ENCODE measurements around the gene NOTUM. TPM values are rescaled to one million over a fixed set of nuclear protein-coding genes. Genes with fewer than 3 reads are reported as not detected.
A peak's percentile ranks its signal among the peaks of the same experiment; 100 is the strongest.

Gene NOTUM
- total and polyA plus RNA-seq, 9 of the 15 experiments (the other 6 are each of a cell fraction or from before 2014, with no cell fraction given), result 0.03 to 14.0 (median 4.1) TPM

DNA sequence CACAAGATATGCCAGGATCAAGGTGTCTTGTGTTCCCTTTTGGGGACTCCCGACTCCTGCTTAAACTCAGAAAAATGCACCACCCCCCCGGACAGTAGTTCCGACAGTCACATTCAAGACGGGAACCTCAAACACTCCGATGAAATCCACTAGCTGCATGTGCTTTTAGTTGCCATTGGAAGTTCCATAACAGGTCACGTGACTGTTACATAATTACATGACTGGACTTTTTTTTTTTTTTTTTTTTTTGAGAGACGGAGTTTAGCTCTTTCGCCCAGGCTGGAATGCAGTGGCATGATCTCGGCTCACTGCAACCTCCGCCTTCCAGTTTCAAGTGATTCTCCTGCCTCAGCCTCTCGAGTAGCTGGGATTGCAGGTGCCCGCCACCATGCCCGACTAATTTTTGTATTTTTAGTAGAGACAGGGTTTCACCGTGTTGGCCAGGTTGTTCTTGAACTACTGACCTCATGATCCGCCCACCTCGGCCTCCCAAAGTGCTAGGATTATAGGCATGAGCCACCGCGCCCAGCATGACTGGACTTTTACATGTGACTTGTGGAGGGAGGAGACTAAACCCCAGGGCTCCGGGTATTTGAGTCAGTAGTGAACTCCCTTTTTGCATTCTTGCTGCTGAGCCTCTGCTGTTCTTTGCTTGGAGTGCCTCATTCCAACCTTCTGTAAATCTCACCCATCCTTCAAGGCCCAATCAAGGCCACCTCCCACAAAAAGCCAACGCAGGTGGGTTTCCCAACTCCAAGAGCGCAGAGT is 44.6 kb downstream of the NOTUM start (continued):
- TF ChIP-seq ZNF695 (CRISPR knock-in tag; IDR thresholded peaks at IDR 0.05) (no peak), BRD4 (IDR thresholded peaks at IDR 0.05) (no peak), ZNF57 (CRISPR knock-in tag; IDR thresholded peaks at IDR 0.05) (no peak), CHCHD3 (CRISPR knock-in tag; IDR thresholded peaks at IDR 0.05) (no peak)
- TF ChIP-seq, protein P1, sequence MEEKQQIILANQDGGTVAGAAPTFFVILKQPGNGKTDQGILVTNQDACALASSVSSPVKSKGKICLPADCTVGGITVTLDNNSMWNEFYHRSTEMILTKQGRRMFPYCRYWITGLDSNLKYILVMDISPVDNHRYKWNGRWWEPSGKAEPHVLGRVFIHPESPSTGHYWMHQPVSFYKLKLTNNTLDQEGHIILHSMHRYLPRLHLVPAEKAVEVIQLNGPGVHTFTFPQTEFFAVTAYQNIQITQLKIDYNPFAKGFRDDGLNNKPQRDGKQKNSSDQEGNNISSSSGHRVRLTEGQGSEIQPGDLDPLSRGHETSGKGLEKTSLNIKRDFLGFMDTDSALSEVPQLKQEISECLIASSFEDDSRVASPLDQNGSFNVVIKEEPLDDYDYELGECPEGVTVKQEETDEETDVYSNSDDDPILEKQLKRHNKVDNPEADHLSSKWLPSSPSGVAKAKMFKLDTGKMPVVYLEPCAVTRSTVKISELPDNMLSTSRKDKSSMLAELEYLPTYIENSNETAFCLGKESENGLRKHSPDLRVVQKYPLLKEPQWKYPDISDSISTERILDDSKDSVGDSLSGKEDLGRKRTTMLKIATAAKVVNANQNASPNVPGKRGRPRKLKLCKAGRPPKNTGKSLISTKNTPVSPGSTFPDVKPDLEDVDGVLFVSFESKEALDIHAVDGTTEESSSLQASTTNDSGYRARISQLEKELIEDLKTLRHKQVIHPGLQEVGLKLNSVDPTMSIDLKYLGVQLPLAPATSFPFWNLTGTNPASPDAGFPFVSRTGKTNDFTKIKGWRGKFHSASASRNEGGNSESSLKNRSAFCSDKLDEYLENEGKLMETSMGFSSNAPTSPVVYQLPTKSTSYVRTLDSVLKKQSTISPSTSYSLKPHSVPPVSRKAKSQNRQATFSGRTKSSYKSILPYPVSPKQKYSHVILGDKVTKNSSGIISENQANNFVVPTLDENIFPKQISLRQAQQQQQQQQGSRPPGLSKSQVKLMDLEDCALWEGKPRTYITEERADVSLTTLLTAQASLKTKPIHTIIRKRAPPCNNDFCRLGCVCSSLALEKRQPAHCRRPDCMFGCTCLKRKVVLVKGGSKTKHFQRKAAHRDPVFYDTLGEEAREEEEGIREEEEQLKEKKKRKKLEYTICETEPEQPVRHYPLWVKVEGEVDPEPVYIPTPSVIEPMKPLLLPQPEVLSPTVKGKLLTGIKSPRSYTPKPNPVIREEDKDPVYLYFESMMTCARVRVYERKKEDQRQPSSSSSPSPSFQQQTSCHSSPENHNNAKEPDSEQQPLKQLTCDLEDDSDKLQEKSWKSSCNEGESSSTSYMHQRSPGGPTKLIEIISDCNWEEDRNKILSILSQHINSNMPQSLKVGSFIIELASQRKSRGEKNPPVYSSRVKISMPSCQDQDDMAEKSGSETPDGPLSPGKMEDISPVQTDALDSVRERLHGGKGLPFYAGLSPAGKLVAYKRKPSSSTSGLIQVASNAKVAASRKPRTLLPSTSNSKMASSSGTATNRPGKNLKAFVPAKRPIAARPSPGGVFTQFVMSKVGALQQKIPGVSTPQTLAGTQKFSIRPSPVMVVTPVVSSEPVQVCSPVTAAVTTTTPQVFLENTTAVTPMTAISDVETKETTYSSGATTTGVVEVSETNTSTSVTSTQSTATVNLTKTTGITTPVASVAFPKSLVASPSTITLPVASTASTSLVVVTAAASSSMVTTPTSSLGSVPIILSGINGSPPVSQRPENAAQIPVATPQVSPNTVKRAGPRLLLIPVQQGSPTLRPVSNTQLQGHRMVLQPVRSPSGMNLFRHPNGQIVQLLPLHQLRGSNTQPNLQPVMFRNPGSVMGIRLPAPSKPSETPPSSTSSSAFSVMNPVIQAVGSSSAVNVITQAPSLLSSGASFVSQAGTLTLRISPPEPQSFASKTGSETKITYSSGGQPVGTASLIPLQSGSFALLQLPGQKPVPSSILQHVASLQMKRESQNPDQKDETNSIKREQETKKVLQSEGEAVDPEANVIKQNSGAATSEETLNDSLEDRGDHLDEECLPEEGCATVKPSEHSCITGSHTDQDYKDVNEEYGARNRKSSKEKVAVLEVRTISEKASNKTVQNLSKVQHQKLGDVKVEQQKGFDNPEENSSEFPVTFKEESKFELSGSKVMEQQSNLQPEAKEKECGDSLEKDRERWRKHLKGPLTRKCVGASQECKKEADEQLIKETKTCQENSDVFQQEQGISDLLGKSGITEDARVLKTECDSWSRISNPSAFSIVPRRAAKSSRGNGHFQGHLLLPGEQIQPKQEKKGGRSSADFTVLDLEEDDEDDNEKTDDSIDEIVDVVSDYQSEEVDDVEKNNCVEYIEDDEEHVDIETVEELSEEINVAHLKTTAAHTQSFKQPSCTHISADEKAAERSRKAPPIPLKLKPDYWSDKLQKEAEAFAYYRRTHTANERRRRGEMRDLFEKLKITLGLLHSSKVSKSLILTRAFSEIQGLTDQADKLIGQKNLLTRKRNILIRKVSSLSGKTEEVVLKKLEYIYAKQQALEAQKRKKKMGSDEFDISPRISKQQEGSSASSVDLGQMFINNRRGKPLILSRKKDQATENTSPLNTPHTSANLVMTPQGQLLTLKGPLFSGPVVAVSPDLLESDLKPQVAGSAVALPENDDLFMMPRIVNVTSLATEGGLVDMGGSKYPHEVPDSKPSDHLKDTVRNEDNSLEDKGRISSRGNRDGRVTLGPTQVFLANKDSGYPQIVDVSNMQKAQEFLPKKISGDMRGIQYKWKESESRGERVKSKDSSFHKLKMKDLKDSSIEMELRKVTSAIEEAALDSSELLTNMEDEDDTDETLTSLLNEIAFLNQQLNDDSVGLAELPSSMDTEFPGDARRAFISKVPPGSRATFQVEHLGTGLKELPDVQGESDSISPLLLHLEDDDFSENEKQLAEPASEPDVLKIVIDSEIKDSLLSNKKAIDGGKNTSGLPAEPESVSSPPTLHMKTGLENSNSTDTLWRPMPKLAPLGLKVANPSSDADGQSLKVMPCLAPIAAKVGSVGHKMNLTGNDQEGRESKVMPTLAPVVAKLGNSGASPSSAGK (IDR thresholded peaks at IDR 0.05), result peak; percentile 40
- TF ChIP-seq, protein P2, sequence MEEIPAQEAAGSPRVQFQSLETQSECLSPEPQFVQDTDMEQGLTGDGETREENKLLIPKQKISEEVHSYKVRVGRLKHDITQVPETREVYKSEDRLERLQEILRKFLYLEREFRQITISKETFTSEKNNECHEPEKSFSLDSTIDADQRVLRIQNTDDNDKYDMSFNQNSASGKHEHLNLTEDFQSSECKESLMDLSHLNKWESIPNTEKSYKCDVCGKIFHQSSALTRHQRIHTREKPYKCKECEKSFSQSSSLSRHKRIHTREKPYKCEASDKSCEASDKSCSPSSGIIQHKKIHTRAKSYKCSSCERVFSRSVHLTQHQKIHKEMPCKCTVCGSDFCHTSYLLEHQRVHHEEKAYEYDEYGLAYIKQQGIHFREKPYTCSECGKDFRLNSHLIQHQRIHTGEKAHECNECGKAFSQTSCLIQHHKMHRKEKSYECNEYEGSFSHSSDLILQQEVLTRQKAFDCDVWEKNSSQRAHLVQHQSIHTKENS (CRISPR knock-in tag; IDR thresholded peaks at IDR 0.05), result no peak
- TF ChIP-seq, protein P3, sequence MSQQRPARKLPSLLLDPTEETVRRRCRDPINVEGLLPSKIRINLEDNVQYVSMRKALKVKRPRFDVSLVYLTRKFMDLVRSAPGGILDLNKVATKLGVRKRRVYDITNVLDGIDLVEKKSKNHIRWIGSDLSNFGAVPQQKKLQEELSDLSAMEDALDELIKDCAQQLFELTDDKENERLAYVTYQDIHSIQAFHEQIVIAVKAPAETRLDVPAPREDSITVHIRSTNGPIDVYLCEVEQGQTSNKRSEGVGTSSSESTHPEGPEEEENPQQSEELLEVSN (IDR thresholded peaks at IDR 0.05; ENCODE audit: borderline replicate concordance in 1 of 2, extremely low read depth in 1 of 2, insufficient read depth in 1 of 2, insufficient read length in 1 of 2, low read depth in 1 of 2, low read length in 1 of 2, poor library complexity in 1 of 2, severe bottlenecking in 1 of 2), result peak in 1 of 2 experiments; percentile 49
- TF ChIP-seq, protein P4, sequence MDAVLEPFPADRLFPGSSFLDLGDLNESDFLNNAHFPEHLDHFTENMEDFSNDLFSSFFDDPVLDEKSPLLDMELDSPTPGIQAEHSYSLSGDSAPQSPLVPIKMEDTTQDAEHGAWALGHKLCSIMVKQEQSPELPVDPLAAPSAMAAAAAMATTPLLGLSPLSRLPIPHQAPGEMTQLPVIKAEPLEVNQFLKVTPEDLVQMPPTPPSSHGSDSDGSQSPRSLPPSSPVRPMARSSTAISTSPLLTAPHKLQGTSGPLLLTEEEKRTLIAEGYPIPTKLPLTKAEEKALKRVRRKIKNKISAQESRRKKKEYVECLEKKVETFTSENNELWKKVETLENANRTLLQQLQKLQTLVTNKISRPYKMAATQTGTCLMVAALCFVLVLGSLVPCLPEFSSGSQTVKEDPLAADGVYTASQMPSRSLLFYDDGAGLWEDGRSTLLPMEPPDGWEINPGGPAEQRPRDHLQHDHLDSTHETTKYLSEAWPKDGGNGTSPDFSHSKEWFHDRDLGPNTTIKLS (IDR thresholded peaks at IDR 0.05; ENCODE audit: borderline replicate concordance, low read depth), result no peak
- TF ChIP-seq, protein P5, sequence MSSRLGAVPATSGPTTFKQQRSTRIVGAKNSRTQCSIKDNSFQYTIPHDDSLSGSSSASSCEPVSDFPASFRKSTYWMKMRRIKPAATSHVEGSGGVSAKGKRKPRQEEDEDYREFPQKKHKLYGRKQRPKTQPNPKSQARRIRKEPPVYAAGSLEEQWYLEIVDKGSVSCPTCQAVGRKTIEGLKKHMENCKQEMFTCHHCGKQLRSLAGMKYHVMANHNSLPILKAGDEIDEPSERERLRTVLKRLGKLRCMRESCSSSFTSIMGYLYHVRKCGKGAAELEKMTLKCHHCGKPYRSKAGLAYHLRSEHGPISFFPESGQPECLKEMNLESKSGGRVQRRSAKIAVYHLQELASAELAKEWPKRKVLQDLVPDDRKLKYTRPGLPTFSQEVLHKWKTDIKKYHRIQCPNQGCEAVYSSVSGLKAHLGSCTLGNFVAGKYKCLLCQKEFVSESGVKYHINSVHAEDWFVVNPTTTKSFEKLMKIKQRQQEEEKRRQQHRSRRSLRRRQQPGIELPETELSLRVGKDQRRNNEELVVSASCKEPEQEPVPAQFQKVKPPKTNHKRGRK (tag; IDR thresholded peaks at IDR 0.05), result no peak
